ENCODE data around the gene CR1. TPM values are rescaled to one million over a fixed set of nuclear protein-coding genes. Genes with fewer than 3 reads are reported as not detected.
"Not testable (repeated sequence)": the region's sequence is repeated elsewhere in the genome, so short reads cannot be mapped to it uniquely, and the experiment has no call there.

CR1 gene
- total and polyA plus RNA-seq, 2 of the 8 experiments (the other 6 are each of a cell fraction or from before 2014, with no cell fraction given) = 0.15 to 0.22 TPM

- H2BK12ac ChIP-seq (ENCODE audit: low read depth, low read length); DNase-seq (ENCODE audit: low read depth in 1 of 2, low spot score in 2 of 2); H3K27ac ChIP-seq (ENCODE audit: low read depth, low read length); H3K9me3 ChIP-seq (ENCODE audit: insufficient read depth in 2 of 2, low read depth in 1 of 2, low read length in 1 of 2); H3K9ac ChIP-seq (replicated peaks in 1 of 4; ENCODE audit: extremely low read depth in 1 of 4, low read depth in 3 of 4, low read length in 3 of 4); H2AFZ ChIP-seq (ENCODE audit: low read length); H4K20me1 ChIP-seq (replicated peaks in 1 of 2; ENCODE audit: control insufficient read depth in 1 of 2, insufficient read depth in 2 of 2, low read length in 2 of 2); H3K4me3 ChIP-seq (ENCODE audit: extremely low read depth in 1 of 4, insufficient read depth in 2 of 4, low read depth in 3 of 4, low read length in 4 of 4); H3K4ac ChIP-seq (replicated peaks; ENCODE audit: insufficient read length, low read depth, low read length); H3K14ac ChIP-seq (ENCODE audit: insufficient read length); H4K8ac ChIP-seq (ENCODE audit: extremely low read depth, insufficient read depth, low read length); H3K18ac ChIP-seq (ENCODE audit: extremely low read depth, low read length); H2BK120ac ChIP-seq (replicated peaks; ENCODE audit: low read depth, low read length); H3K79me1 ChIP-seq (ENCODE audit: low read depth, low read length); FAIRE-seq; H3K23ac ChIP-seq (ENCODE audit: insufficient read length); H4K5ac ChIP-seq (ENCODE audit: insufficient read length, low read depth, low read length); H3K36me3 ChIP-seq (ENCODE audit: control insufficient read depth in 2 of 4, insufficient read depth in 4 of 4, low read length in 3 of 4); H3K79me2 ChIP-seq (ENCODE audit: control insufficient read depth in 1 of 2, insufficient read depth in 2 of 2, low read length in 2 of 2); H3K27me3 ChIP-seq (replicated peaks in 1 of 4; ENCODE audit: control insufficient read depth in 3 of 4, extremely low read depth in 1 of 4, insufficient read depth in 3 of 4, low read length in 3 of 4); H3K23me2 ChIP-seq (ENCODE audit: low read depth, low read length); H2AK5ac ChIP-seq (ENCODE audit: low read depth, low read length); H2BK15ac ChIP-seq (ENCODE audit: low read length); H3K4me2 ChIP-seq (ENCODE audit: insufficient read depth in 1 of 2, low read depth in 2 of 2, low read length in 2 of 2); POLR2A ChIA-PET (ENCODE audit: partially characterized antibody); H4K91ac ChIP-seq (replicated peaks; ENCODE audit: insufficient read length, low read length); H3K56ac ChIP-seq (replicated peaks; ENCODE audit: insufficient read length, low read depth, low read length): not testable (repeated sequence)
- peak; percentile 82; the same call in 1 of the 2 replicates for TF ChIP-seq CEBPB (IDR thresholded peaks at IDR 0.05; ENCODE audit: low read depth, low read length)
- Histone ChIP-seq H2BK20ac (ENCODE audit: low read length) (0 out of 2 replicates have a peak overlapping the region, but pooled peaks have one; percentile 21), H3K4me1 (replicated peaks in 1 of 4; ENCODE audit: control insufficient read depth in 3 of 4, insufficient read depth in 4 of 4, low read length in 3 of 4) (peaks cover 0 to 13% (median 0%) of the 10 kb centered on the region in 4 experiments; a peak in 5 of 7 replicates), H2BK5ac (ENCODE audit: low read depth, low read length) (0 out of 2 replicates have a peak overlapping the region, but pooled peaks have one; percentile 35)
- CTCF ChIA-PET (ENCODE audit: partially characterized antibody) = interaction anchor here (1.1 kb wide), 1 partner anchor 18 kb away, joined by 4 read pairs; no protein-coding TSS in a partner anchor
- 91% methylated on average over 9 of the region's 9 CpGs; no CpG with 5 or more reads in 1 of the 2 experiments for WGBS, 2 experiments (ENCODE audit: extremely low coverage in 1 of 2, insufficient coverage in 1 of 2, insufficient read length in 1 of 2, insufficient replicate concordance in 2 of 2, low coverage in 1 of 2, low lambda C conversion rate in 2 of 2, missing lambda C conversion rate in 1 of 2)
These were observed 142.7 kb downstream of the CR1 start for GRCh38 chr1:207638487-207639145.
